Hair follicular keratinocyte (primary cell): Measurements from ENCODE around the gene FRRS1. TPM values are rescaled to one million over a fixed set of nuclear protein-coding genes. Genes with fewer than 3 reads are reported as not detected.

Experiments
- total RNA-seq: library from RNA; depleted of rRNA; stranded (reverse); fragments of >200 nt; gene quantifications from 2 replicates; pipeline ENCODE4 v1.2.3, GENCODE V29; 2015

The FRRS1 gene
- 8.5 and 11.7 TPM in 2 replicates for total RNA-seq

GRCh38 chr1:99766378-99766800 is at the start of gene FRRS1:
FRRS1 (minus strand) TSS chr1:99766635; CDS start chr1:99748768, 17,867 bp downstream.

Other genes with a start within 250 kb of the FRRS1 start
- gene PALMD, start 120.5 kb downstream of the FRRS1 start, total RNA-seq: 4.1 and 5.4 TPM in 2 replicates
- 6.6 and 7.4 TPM in 2 replicates for gene AGL, start 83.7 kb upstream of the FRRS1 start, total RNA-seq
- gene SLC35A3, start 203.4 kb upstream of the FRRS1 start, total RNA-seq: 15.9 and 28.5 TPM in 2 replicates